HCT116 (cell line): Measurements from ENCODE around the gene GBX1. TPM values are rescaled to one million over a fixed set of nuclear protein-coding genes. Genes with fewer than 3 reads are reported as not detected.

Source experiments
- ATAC-seq: fragments of 200-7000 bp; cut with Tn5 transposase; 2 replicates; pipeline ENCODE4 v1.9.1; 2020; ENCODE audit warnings: mild to moderate bottlenecking, moderate library complexity
- BruUV-seq: library from RNA; stranded (reverse); fragments of 400-500 nt; replicated peaks from 2 replicates; lab custom pipeline; 2021; lab: Mats Ljungman, UMichigan
- CTCF ChIA-PET: fragments of 300-600 bp; sonication (Branson Sonifier 250); formaldehyde crosslinking; loops from one replicate; lab custom pipeline; 2021; ENCODE audit warnings: antibody characterized with exemption; lab: Charles Lee
- POLR2A ChIA-PET: fragments of 300-600, 350-600 bp; sonication (Branson Sonifier 250); formaldehyde crosslinking; loops from one replicate; lab custom pipeline; 2021; ENCODE audit warnings: antibody characterized with exemption; lab: Charles Lee
- RAD21 ChIA-PET, 2 experiments: fragments of 300-600 bp; sonication (Branson Sonifier 250); formaldehyde crosslinking; loops; one replicate each; lab custom pipeline; 2023; ENCODE audit warnings: low total read pairs in 2 of 2; ENCODE audit not compliant: uncharacterized antibody in 2 of 2, unreplicated experiment in 2 of 2, low non-redundant PET in 1 of 2; lab: Charles Lee
- DNase-seq: peaks from one replicate; pipeline ENCODE4 v3.0.0-alpha.2; 2010; ENCODE audit warnings: low read depth, low spot score
- H2AFZ ChIP-seq: fragments of 200-600 bp; shearing (Covaris generic), sonication (generic); 2 replicates; pipeline ENCODE4 v1.6.1; 2017; ENCODE audit warnings: low read depth, mixed run types, mixed read lengths, antibody characterized with exemption, low read length; ENCODE audit not compliant: poor library complexity, severe bottlenecking
- H3K27ac ChIP-seq: 2 replicates; pipeline ENCODE4 v1.5.1; 2012; ENCODE audit warnings: low read depth, low read length
- H3K27me3 ChIP-seq: fragments of 200-600 bp; sonication (generic); 2 replicates; pipeline ENCODE4 v1.6.1; 2016; ENCODE audit warnings: mixed run types, low read length, mixed read lengths; ENCODE audit not compliant: insufficient read depth
- H3K36me3 ChIP-seq, 2 experiments: fragments of 200-500 bp in 1 of 2; fragments of 200-600 bp in 1 of 2; sonication (Bioruptor generic) in 1 of 2; sonication (generic) in 1 of 2; 2 replicates each; pipeline versions ENCODE4 v1.5.1 to v1.6.1; 2014 to 2016; ENCODE audit warnings: low read length in 2 of 2, inconsistent platforms in 1 of 2, mixed read lengths in 1 of 2, mixed run types in 1 of 2; ENCODE audit not compliant: insufficient read depth in 2 of 2, control insufficient read depth in 1 of 2
- H3K4me1 ChIP-seq, 2 experiments: fragments of 200-600 bp in 1 of 2; sonication (generic) in 1 of 2; 2 replicates each; pipeline versions ENCODE4 v1.5.1 to v1.6.1; 2012 to 2017; ENCODE audit warnings: low read length in 2 of 2, inconsistent platforms in 1 of 2, mild to moderate bottlenecking in 1 of 2, mixed read lengths in 1 of 2, mixed run types in 1 of 2, moderate library complexity in 1 of 2; ENCODE audit not compliant: insufficient read depth in 2 of 2, control insufficient read depth in 1 of 2
- H3K4me2 ChIP-seq: fragments of 200-600 bp; sonication (generic); 2 replicates; pipeline ENCODE4 v1.6.1; 2017; ENCODE audit warnings: mixed run types, low read length, mixed read lengths
- H3K4me3 ChIP-seq, 2 experiments: fragments of 200-600 bp in 1 of 2; sonication (generic) in 1 of 2; replicated peaks in 1 of 2; 2 replicates each; pipeline ENCODE4 v1.5.1; 2011 to 2016; ENCODE audit warnings: low read length in 2 of 2, control low read depth in 1 of 2, low read depth in 1 of 2, mild to moderate bottlenecking in 1 of 2, mixed read lengths in 1 of 2, mixed run types in 1 of 2
- H3K79me2 ChIP-seq: fragments of 200-600 bp; sonication (generic); 2 replicates; pipeline ENCODE4 v1.6.1; 2017; ENCODE audit warnings: mild to moderate bottlenecking, mixed run types, low read length, moderate library complexity, mixed read lengths; ENCODE audit not compliant: insufficient read depth
- H3K9ac ChIP-seq: fragments of 200-600 bp; sonication (generic); 2 replicates; pipeline ENCODE4 v1.6.1; 2016; ENCODE audit warnings: low read length, mixed read lengths
- H3K9me2 ChIP-seq: fragments of 200-600 bp; sonication (generic), shearing (Covaris generic); 2 replicates; pipeline ENCODE4 v1.6.1; 2017; ENCODE audit warnings: mixed run types, mild to moderate bottlenecking, moderate library complexity; ENCODE audit not compliant: insufficient read depth
- H3K9me3 ChIP-seq, 2 experiments: fragments of 200-500 bp in 1 of 2; fragments of 200-600 bp in 1 of 2; sonication (Bioruptor generic) in 1 of 2; sonication (generic) in 1 of 2; 2 replicates each; pipeline ENCODE4 v1.6.1; 2014 to 2017; ENCODE audit warnings: low read length in 2 of 2, mixed read lengths in 2 of 2, inconsistent platforms in 1 of 2, low read depth in 1 of 2, mild to moderate bottlenecking in 1 of 2, mixed run types in 1 of 2, moderate library complexity in 1 of 2; ENCODE audit not compliant: control insufficient read depth in 1 of 2, insufficient read depth in 1 of 2
- H4K20me1 ChIP-seq: fragments of 200-600 bp; sonication (generic), shearing (Covaris generic); 2 replicates; pipeline ENCODE4 v1.6.1; 2017; ENCODE audit warnings: mixed run types, mild to moderate bottlenecking, moderate library complexity; ENCODE audit not compliant: insufficient read depth
- ELF1 ChIP-seq: IDR thresholded peaks from 2 replicates; pipeline ENCODE4 v1.6.1; 2012; ENCODE audit warnings: low read depth, borderline replicate concordance
- FOSL1 ChIP-seq: IDR thresholded peaks from 2 replicates; pipeline ENCODE4 v1.6.1; 2012; ENCODE audit warnings: low read depth
- JUND ChIP-seq: IDR thresholded peaks from 2 replicates; pipeline ENCODE4 v1.6.1; 2012
- MAX ChIP-seq: IDR thresholded peaks from 2 replicates; pipeline ENCODE4 v1.6.1; 2012
- RAD21 ChIP-seq: IDR thresholded peaks from 2 replicates; pipeline ENCODE4 v1.6.1; 2012; ENCODE audit warnings: low read depth, mild to moderate bottlenecking
- SIN3A ChIP-seq: IDR thresholded peaks from 2 replicates; pipeline ENCODE4 v1.6.1; 2012; ENCODE audit warnings: low read depth
- SP1 ChIP-seq: IDR thresholded peaks from 2 replicates; pipeline ENCODE4 v1.6.1; 2012; ENCODE audit warnings: low read depth
- SRF ChIP-seq: IDR thresholded peaks from 2 replicates; pipeline ENCODE4 v1.6.1; 2012; ENCODE audit warnings: low read depth
- TCF7L2 ChIP-seq: IDR thresholded peaks from 2 replicates; pipeline ENCODE4 v1.7.0; 2011; ENCODE audit warnings: borderline replicate concordance, inconsistent platforms; ENCODE audit not compliant: insufficient read depth, insufficient read length; ENCODE audit errors: extremely low read depth
- YY1 ChIP-seq: IDR thresholded peaks from 2 replicates; pipeline ENCODE4 v1.6.1; 2011; ENCODE audit warnings: low read length, low read depth, moderate library complexity, mild to moderate bottlenecking; ENCODE audit not compliant: insufficient replicate concordance; ENCODE audit errors: extremely low read depth
- intact Hi-C: fragments of 100-400 bp; cut with micrococcal nuclease; formaldehyde crosslinking; loops from 2 replicates; pipeline ENCODE4 v1.10.0; 2022
- total RNA-seq: library from RNA; stranded (reverse); gene quantifications from one replicate; pipeline ENCODE4 v1.2.1, GENCODE V29; 2021; ENCODE audit not compliant: unreplicated experiment
- TF ChIP-seq, protein P1 (sequence below), 3 experiments: fragments of 200-600 bp in 1 of 3; sonication (generic) in 1 of 3; IDR thresholded peaks in 2 of 3; conservative IDR thresholded peaks in 1 of 3; 2 replicates each; pipeline ENCODE4 v1.5.1; 2012 to 2017; ENCODE audit warnings: low read depth in 2 of 3, low read length in 2 of 3, antibody characterized with exemption in 1 of 3, borderline replicate concordance in 1 of 3, control low read depth in 1 of 3, mild to moderate bottlenecking in 1 of 3, mixed read lengths in 1 of 3, mixed run types in 1 of 3, moderate library complexity in 1 of 3; ENCODE audit not compliant: insufficient read depth in 1 of 3
- TF ChIP-seq, protein P2 (sequence below): IDR thresholded peaks from 2 replicates; pipeline ENCODE4 v1.6.1; 2011; ENCODE audit warnings: mild to moderate bottlenecking, low read length, moderate library complexity; ENCODE audit not compliant: insufficient replicate concordance; ENCODE audit errors: extremely low read depth

The GBX1 gene
- total RNA-seq, 1 experiment from 2014 or later: 0.86 TPM

- H4K20me1 ChIP-seq: no peaks in the 10 kb centered on the region
- no peak overlapping the region for H3K27ac ChIP-seq
- POLR2A ChIA-PET: no interaction called here
- DNase-seq (no peak), ATAC-seq (no peak)
- intact Hi-C loops: no loop called here
- H2AFZ ChIP-seq: no peak overlapping the region
- H3K27me3 ChIP-seq: no peaks in the 10 kb centered on the region
- no TSS peak for BruUV-seq
- H3K9me2 ChIP-seq: no peaks in the 10 kb centered on the region
- no peak for TF ChIP-seq JUND
- TF ChIP-seq RAD21: no peak
- TF ChIP-seq SRF: no peak
- no peak for TF ChIP-seq ELF1
- TF ChIP-seq MAX: no peak
- TF ChIP-seq TCF7L2: no peak
- no peak for TF ChIP-seq SIN3A
- no peak for TF ChIP-seq SP1
- TF ChIP-seq, protein P1, sequence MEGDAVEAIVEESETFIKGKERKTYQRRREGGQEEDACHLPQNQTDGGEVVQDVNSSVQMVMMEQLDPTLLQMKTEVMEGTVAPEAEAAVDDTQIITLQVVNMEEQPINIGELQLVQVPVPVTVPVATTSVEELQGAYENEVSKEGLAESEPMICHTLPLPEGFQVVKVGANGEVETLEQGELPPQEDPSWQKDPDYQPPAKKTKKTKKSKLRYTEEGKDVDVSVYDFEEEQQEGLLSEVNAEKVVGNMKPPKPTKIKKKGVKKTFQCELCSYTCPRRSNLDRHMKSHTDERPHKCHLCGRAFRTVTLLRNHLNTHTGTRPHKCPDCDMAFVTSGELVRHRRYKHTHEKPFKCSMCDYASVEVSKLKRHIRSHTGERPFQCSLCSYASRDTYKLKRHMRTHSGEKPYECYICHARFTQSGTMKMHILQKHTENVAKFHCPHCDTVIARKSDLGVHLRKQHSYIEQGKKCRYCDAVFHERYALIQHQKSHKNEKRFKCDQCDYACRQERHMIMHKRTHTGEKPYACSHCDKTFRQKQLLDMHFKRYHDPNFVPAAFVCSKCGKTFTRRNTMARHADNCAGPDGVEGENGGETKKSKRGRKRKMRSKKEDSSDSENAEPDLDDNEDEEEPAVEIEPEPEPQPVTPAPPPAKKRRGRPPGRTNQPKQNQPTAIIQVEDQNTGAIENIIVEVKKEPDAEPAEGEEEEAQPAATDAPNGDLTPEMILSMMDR (IDR thresholded peaks at IDR 0.05 in 2 of 3, conservative IDR thresholded peaks at IDR 0.05 in 1 of 3; ENCODE audit: borderline replicate concordance in 1 of 3, insufficient read depth in 1 of 3, low read depth in 2 of 3, low read length in 2 of 3): no peak
- TF ChIP-seq FOSL1: no peak
- no peak for TF ChIP-seq YY1
- TF ChIP-seq, protein P2, sequence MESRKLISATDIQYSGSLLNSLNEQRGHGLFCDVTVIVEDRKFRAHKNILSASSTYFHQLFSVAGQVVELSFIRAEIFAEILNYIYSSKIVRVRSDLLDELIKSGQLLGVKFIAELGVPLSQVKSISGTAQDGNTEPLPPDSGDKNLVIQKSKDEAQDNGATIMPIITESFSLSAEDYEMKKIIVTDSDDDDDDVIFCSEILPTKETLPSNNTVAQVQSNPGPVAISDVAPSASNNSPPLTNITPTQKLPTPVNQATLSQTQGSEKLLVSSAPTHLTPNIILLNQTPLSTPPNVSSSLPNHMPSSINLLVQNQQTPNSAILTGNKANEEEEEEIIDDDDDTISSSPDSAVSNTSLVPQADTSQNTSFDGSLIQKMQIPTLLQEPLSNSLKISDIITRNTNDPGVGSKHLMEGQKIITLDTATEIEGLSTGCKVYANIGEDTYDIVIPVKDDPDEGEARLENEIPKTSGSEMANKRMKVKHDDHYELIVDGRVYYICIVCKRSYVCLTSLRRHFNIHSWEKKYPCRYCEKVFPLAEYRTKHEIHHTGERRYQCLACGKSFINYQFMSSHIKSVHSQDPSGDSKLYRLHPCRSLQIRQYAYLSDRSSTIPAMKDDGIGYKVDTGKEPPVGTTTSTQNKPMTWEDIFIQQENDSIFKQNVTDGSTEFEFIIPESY: no peak
- TF ChIP-seq, all 23 proteins: peak for 0
- Histone ChIP-seq H3K36me3 (peaks cover 0 to 2% of the 10 kb centered on the region in 2 experiments; a peak in 1 of 4 replicates), H3K4me3 (no peak overlapping the region), H3K4me1 (no peaks in the 10 kb centered on the region), H3K79me2 (peaks cover 92% of the 10 kb centered on the region), H3K9ac (no peak overlapping the region), H3K4me2 (no peak overlapping the region), H3K9me3 (no peaks in the 10 kb centered on the region)
- CTCF ChIA-PET: no interaction called here
- RAD21 ChIA-PET: no interaction called here
These were observed 66.6 kb downstream of the GBX1 start for GRCh38 chr7:151100921-151101320.
